Astrocyte of the spinal cord (primary cell): ENCODE data around the gene RIGI.

Experiments used
- DNase-seq: peaks from one replicate; pipeline ENCODE4 v3.0.0; 2011; ENCODE audit warnings: low read depth, low spot score
- H3K4me3 ChIP-seq: 2 replicates; pipeline ENCODE4 v1.5.1; 2011; ENCODE audit warnings: low read depth, mild to moderate bottlenecking, low read length, moderate library complexity
- in situ Hi-C: cut with HindIII; loops from 2 replicates; pipeline ENCODE4 v1.10.0; 2017; ENCODE audit warnings: low sequenced_read_pairs
- TF ChIP-seq, protein P1 (sequence below): IDR thresholded peaks from 2 replicates; pipeline ENCODE4 v1.5.1; 2012; ENCODE audit warnings: low read depth, mild to moderate bottlenecking, low read length, inconsistent platforms

Gene RIGI

DNA sequence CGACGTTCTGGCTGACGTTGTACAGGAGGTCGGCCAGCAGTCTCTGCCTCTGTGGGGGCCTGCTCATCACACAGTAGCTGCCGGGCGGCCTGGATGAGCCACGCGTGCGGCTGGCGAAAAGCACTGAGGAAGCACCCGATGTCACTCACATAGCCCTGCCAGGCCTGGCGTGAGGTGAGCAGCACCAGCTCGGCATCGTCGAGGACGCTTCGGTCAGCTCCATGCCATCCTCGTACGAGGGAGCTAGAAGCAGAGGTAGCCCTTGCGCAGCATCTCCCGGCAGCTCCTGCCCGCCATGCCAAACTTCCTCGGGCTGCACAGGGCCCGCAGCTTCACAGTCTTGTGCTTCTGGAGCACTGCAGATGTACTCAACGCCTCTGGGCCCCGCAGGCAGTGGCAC is 40.8 kb upstream of the RIGI start:
- TF ChIP-seq, protein P1, sequence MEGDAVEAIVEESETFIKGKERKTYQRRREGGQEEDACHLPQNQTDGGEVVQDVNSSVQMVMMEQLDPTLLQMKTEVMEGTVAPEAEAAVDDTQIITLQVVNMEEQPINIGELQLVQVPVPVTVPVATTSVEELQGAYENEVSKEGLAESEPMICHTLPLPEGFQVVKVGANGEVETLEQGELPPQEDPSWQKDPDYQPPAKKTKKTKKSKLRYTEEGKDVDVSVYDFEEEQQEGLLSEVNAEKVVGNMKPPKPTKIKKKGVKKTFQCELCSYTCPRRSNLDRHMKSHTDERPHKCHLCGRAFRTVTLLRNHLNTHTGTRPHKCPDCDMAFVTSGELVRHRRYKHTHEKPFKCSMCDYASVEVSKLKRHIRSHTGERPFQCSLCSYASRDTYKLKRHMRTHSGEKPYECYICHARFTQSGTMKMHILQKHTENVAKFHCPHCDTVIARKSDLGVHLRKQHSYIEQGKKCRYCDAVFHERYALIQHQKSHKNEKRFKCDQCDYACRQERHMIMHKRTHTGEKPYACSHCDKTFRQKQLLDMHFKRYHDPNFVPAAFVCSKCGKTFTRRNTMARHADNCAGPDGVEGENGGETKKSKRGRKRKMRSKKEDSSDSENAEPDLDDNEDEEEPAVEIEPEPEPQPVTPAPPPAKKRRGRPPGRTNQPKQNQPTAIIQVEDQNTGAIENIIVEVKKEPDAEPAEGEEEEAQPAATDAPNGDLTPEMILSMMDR = no peak
- no peak overlapping the region for H3K4me3 ChIP-seq
- in situ Hi-C loops = no loop called here
- DNase-seq = no peak

GRCh38 chr9:32565967-32566366 is 40.0 kb upstream of the RIGI start:
- H3K4me3 ChIP-seq = no peak overlapping the region
- TF ChIP-seq, protein P1 = no peak
- in situ Hi-C loops = no loop called here
- no peak for DNase-seq

- TF ChIP-seq, protein P1 = no peak
- no peak overlapping the region for H3K4me3 ChIP-seq
- in situ Hi-C loops = no loop called here
- no peak for DNase-seq
Measured at GRCh38 chr9:32558408-32558934, 32.5 kb upstream of the RIGI start.

DNA sequence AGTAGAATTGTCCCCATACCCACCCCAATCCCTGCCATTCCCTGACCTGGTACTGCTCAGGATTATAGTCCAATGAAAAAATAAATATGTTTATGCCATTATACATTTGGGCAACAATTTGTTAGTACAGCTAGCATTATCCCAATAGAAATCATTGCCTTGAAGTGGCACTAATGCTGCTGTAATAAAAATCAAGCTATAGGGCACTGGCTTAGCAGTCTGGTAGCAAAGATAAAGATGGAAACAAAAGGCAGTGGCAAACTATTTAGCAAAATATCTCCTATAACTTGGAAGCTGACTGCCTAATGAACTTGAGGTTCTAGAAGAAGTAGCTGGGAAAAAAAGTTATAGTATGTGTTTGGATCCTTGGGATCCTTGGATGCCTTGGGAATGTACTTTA is 28.6 kb upstream of the RIGI start:
- no peak overlapping the region for H3K4me3 ChIP-seq
- no peak for DNase-seq
- TF ChIP-seq, protein P1 = no peak
- in situ Hi-C loops = no loop called here

DNA sequence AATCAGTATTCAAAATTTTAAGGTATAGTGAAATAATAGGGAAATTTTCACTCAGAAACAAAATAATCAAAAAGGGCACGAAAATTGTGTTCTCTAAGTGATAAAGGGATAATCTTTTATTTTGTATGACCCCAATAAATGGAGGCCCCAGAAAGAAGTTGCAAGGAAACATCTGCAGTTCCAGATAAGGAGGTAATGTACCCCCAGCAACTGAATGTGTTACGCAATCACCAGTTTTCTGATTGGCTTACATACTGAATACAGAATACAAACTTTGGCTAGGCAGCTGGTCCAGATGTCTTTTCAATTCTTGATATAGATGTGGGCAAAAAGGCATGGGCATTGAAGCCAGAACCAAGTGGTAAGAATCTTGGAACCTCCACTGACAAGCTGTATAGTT is 28.1 kb upstream of the RIGI start:
- TF ChIP-seq, protein P1 = no peak
- H3K4me3 ChIP-seq = no peak overlapping the region
- no peak for DNase-seq
- in situ Hi-C loops = no loop called here

- peak; percentile 94 for DNase-seq
- in situ Hi-C loops = no loop called here
- H3K4me3 ChIP-seq = peak within 1 kb of the TSS; percentile 58
- TF ChIP-seq, protein P1 = no peak
Measured at GRCh38 chr9:32552172-32552872, 26.3 kb upstream of the RIGI start, which contains the start of the genes SMIM27 and TOPORS. SMIM27 (plus strand) TSS chr9:32552327; CDS start chr9:32552435, 108 bp downstream. TOPORS (minus strand) TSS chr9:32552586; CDS start chr9:32552436, 150 bp downstream.
